Testis (tissue), 3 donors: ENCODE results near the gene MRPS15. TPM values are rescaled to one million over a fixed set of nuclear protein-coding genes. Genes with fewer than 3 reads are reported as not detected.

Experiments used
- DNase-seq: peaks from one replicate; pipeline ENCODE4 v3.0.0-alpha.2; 2019
- H3K27ac ChIP-seq, 2 donors: fragments of 200-600 bp; sonication (generic); one replicate each; pipeline ENCODE4 v1.5.1; 2019
- H3K27me3 ChIP-seq: fragments of 200-600 bp; sonication (generic); one replicate; pipeline ENCODE4 v1.5.1; 2019
- H3K36me3 ChIP-seq: fragments of 200-600 bp; sonication (generic); one replicate; pipeline ENCODE4 v1.5.1; 2017; ENCODE audit warnings: low read depth; ENCODE audit errors: missing control alignments
- H3K4me1 ChIP-seq: fragments of 200-600 bp; sonication (generic); one replicate; pipeline ENCODE4 v1.5.1; 2019
- H3K4me3 ChIP-seq, 2 donors: fragments of 200-600 bp; sonication (generic); one replicate each; pipeline ENCODE4 v1.5.1; 2017 to 2019
- H3K9me3 ChIP-seq: fragments of 200-600 bp; sonication (generic); one replicate; pipeline ENCODE4 v1.5.1; 2017
- POLR2A ChIP-seq: fragments of 450-650 bp; IDR thresholded peaks from one replicate; pipeline ENCODE4 v1.6.1; 2017; ENCODE audit warnings: antibody characterized with exemption, mild to moderate bottlenecking, moderate library complexity
- WGBS, 2 donors: methylation state at CpG; one replicate each; pipeline ENCODE4 v1.1.5; 2018; 5-methylcytosine and 5-hydroxymethylcytosine counted together
- intact Hi-C: fragments of 100-400 bp; cut with DNase I; formaldehyde crosslinking; loops from one replicate; pipeline ENCODE4 v1.15.1; 2023; ENCODE audit warnings: low total_unique reads
- polyA plus RNA-seq: library from polyadenylated mRNA; stranded (reverse); fragments of 350-450 nt; fragmentation: Illumina TruSeq; extraction: RNeasy Lipid Tissue Mini Kit (QIAGEN cat#74804); gene quantifications from one replicate; pipeline ENCODE4 v1.2.3, GENCODE V29; 2014; ENCODE audit warnings: low read depth, low replicate concordance; ENCODE audit not compliant: insufficient read depth
- total RNA-seq, 2 donors: library from RNA; depleted of rRNA; stranded (reverse); fragments of >200 nt; gene quantifications; one replicate each; pipeline ENCODE4 v1.2.3, GENCODE V29; 2016
- TF ChIP-seq, protein P1 (sequence below), 3 experiments: fragments of 450-650 bp in 2 of 3; fragments of 200-600 bp in 1 of 3; sonication (generic) in 1 of 3; IDR thresholded peaks; one replicate each; pipeline ENCODE4 v1.5.1; 2016 to 2019; ENCODE audit warnings: antibody characterized with exemption in 3 of 3, mild to moderate bottlenecking in 2 of 3, moderate library complexity in 1 of 3

The MRPS15 gene
- total and polyA plus RNA-seq, 3 donors from 2014 or later = 101 to 349 (median 126) TPM

DNA sequence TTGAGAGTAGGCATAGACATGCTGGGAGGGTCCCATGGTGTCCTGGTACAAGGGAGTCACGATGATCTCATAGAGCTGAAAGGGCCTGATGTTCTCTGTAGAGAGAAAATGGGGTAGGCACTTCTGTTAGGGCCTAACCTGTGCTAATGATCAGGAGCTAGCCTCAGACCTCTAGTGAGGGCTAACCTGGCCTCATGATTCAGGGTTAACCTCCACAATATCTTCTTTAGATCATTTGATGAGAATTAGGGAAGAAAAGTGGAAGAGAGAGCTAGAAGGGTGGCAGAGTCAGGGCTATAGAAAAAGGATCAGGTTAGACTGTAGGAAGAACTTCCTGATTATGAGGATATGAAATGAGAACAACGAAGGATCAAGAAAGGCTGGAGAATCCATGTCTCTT, 5.0 kb upstream of the MRPS15 start:
- Histone ChIP-seq H3K27me3 (no peaks in the 10 kb centered on the region), H3K4me1 (peaks cover 6% of the 10 kb centered on the region), H3K27ac (no peak overlapping the region), H3K9me3 (no peaks in the 10 kb centered on the region), H3K36me3 (no peaks in the 10 kb centered on the region), H3K4me3 (no peak overlapping the region)
- no peak for TF ChIP-seq POLR2A
- TF ChIP-seq, protein P1, sequence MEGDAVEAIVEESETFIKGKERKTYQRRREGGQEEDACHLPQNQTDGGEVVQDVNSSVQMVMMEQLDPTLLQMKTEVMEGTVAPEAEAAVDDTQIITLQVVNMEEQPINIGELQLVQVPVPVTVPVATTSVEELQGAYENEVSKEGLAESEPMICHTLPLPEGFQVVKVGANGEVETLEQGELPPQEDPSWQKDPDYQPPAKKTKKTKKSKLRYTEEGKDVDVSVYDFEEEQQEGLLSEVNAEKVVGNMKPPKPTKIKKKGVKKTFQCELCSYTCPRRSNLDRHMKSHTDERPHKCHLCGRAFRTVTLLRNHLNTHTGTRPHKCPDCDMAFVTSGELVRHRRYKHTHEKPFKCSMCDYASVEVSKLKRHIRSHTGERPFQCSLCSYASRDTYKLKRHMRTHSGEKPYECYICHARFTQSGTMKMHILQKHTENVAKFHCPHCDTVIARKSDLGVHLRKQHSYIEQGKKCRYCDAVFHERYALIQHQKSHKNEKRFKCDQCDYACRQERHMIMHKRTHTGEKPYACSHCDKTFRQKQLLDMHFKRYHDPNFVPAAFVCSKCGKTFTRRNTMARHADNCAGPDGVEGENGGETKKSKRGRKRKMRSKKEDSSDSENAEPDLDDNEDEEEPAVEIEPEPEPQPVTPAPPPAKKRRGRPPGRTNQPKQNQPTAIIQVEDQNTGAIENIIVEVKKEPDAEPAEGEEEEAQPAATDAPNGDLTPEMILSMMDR (IDR thresholded peaks at IDR 0.05) = no peak
- intact Hi-C loops = no loop called here
- WGBS, 2 donors = 72 to 87% methylated on average over 2 of the region's 2 CpGs
- DNase-seq = no peak

DNA sequence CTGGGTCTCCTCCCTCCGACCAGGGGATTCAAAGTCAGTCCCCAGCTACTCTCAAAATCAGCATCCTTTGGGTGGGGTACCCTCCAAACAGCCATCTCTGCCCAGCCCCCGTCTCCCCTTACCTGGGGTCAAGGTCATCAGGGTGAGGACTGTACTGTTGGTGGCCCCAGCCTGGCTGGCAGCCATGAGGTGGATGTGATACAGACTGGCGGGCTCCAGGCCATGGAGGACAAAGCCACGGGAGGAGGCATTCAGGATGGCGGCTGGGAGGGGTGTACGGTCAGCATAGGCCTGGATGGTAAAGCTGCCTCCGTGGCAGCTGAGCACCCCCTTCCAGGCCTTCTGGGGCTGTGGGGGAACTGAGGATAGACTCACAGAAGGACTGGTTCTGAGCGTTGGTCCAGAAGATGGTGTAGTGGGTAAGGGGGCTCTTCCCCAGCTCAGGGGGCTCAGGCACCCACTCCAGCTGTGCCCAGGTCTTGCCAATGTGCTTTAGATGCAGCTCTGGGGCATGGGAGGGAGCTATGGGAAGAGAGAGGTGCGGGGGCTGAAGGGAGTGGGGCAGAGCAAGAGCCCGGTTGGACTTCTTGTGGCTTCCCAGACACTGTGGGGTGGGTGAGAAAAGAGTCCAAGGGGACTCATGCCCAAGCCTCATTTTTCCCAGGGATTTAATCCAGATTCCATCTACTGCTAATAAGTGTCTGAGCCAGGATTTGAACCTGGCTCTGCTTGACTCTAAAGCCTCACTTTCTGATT, 3.7 kb upstream of the MRPS15 start:
- Histone ChIP-seq H3K36me3 (no peaks in the 10 kb centered on the region), H3K27ac (no peak overlapping the region), H3K9me3 (no peaks in the 10 kb centered on the region), H3K4me1 (peaks cover 13% of the 10 kb centered on the region), H3K4me3 (no peak overlapping the region), H3K27me3 (no peaks in the 10 kb centered on the region)
- no peak for DNase-seq
- TF ChIP-seq, protein P1 (IDR thresholded peaks at IDR 0.05) = no peak
- TF ChIP-seq POLR2A = no peak
- 86 to 88% methylated on average over 9 to 10 of the region's 10 CpGs for WGBS, 2 donors
- intact Hi-C loops = no loop called here

DNA sequence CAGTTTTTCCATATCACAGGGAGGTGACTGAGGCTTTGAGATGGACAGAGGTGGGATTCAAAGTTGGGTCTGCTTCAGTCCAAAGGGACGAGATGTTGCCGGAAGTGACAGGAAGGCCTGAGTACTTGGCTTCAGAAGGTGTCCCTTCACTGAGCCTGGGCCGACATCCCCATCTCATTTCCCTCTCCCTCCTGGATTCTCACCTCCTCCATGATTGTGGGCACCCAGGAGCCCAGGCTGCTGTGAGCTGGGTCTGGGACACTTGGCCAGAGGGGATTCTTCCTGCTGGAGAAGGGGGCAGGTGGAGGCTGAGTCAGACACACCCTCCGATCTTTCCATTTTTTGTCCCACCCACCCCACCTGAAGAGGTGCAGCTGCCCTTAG, 2.8 kb upstream of the MRPS15 start:
- peaks cover 13% of the 10 kb centered on the region for H3K4me1 ChIP-seq
- no peaks in the 10 kb centered on the region for H3K36me3 ChIP-seq
- no peaks in the 10 kb centered on the region for H3K9me3 ChIP-seq
- intact Hi-C loops = no loop called here
- H3K27me3 ChIP-seq = no peaks in the 10 kb centered on the region
- no peak overlapping the region for H3K4me3 ChIP-seq
- no peak for DNase-seq
- H3K27ac ChIP-seq = no peak overlapping the region
- WGBS, 2 donors = 90 to 94% methylated on average over 3 to 4 of the region's 4 CpGs
- TF ChIP-seq, protein P1 (IDR thresholded peaks at IDR 0.05) = no peak
- no peak for TF ChIP-seq POLR2A

DNA sequence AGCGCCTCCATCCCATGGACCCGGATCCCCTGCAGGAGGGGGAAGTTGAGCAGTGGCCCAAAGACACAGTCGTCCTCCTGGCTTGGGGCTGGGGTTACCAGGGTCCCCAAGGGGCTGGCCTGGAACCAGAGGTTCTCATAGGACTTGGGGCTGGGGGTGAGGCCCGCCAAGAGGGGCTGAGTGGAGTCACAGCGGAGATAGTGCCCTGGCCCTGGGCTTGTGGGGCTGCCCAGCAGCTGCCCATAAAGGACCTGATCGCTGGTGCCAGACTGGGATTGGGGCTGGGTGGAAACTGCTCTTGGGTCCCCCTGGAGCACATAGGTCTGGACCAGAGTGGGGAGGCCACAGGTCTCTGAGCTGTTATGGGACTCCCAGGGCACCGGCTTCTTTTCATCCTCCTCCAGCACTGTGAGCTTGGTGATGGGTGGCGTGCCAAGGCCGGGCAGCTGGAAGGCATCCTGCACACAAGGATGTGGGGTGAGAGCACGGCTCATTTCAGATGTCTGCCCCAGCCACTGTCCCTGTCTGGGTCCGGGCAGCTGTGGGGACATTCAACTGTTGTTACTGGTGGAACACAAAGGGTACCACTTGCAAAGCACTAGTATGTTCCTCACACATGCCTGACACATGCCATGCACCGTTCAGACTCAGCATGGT, 2.3 kb upstream of the MRPS15 start:
- Histone ChIP-seq H3K27me3 (no peaks in the 10 kb centered on the region), H3K27ac (peak overlapping the region in 1 of 2 donors; percentile 97), H3K9me3 (no peaks in the 10 kb centered on the region), H3K4me1 (peaks cover 13% of the 10 kb centered on the region), H3K4me3 (no peak overlapping the region), H3K36me3 (no peaks in the 10 kb centered on the region)
- WGBS, 2 donors = 80 to 87% methylated on average over 7 to 11 of the region's 12 CpGs
- intact Hi-C loops = no loop called here
- DNase-seq = no peak
- TF ChIP-seq, protein P1 (IDR thresholded peaks at IDR 0.05) = no peak
- no peak for TF ChIP-seq POLR2A
